Measurements from ENCODE around the gene DLD.
"Not testable (repeated sequence)": the region's sequence is repeated elsewhere in the genome, so short reads cannot be mapped to it uniquely, and the experiment has no call there.

The DLD gene, protein sequence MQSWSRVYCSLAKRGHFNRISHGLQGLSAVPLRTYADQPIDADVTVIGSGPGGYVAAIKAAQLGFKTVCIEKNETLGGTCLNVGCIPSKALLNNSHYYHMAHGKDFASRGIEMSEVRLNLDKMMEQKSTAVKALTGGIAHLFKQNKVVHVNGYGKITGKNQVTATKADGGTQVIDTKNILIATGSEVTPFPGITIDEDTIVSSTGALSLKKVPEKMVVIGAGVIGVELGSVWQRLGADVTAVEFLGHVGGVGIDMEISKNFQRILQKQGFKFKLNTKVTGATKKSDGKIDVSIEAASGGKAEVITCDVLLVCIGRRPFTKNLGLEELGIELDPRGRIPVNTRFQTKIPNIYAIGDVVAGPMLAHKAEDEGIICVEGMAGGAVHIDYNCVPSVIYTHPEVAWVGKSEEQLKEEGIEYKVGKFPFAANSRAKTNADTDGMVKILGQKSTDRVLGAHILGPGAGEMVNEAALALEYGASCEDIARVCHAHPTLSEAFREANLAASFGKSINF

GRCh38 chr7:107890962-107891635 lies at the start of gene DLD:
TSS of gene DLD (plus strand) at chr7:107891183. CDS start at chr7:107891251, 68 bp downstream.
- DNase-seq (ENCODE audit: low read depth in 2 of 2) = peak; percentile 92 to 94
- TF ChIP-seq, protein P1, sequence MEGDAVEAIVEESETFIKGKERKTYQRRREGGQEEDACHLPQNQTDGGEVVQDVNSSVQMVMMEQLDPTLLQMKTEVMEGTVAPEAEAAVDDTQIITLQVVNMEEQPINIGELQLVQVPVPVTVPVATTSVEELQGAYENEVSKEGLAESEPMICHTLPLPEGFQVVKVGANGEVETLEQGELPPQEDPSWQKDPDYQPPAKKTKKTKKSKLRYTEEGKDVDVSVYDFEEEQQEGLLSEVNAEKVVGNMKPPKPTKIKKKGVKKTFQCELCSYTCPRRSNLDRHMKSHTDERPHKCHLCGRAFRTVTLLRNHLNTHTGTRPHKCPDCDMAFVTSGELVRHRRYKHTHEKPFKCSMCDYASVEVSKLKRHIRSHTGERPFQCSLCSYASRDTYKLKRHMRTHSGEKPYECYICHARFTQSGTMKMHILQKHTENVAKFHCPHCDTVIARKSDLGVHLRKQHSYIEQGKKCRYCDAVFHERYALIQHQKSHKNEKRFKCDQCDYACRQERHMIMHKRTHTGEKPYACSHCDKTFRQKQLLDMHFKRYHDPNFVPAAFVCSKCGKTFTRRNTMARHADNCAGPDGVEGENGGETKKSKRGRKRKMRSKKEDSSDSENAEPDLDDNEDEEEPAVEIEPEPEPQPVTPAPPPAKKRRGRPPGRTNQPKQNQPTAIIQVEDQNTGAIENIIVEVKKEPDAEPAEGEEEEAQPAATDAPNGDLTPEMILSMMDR (IDR thresholded peaks at IDR 0.05; ENCODE audit: low read depth, low read length) = no peak
- H3K4me3 ChIP-seq (replicated peaks in 1 of 2; ENCODE audit: low read depth in 2 of 2, low read length in 2 of 2) = peak within 1 kb of the TSS; percentile 70 to 82

GRCh38 chr7:107842213-107842612 lies 48.8 kb upstream of the DLD start:
- H3K4me3 ChIP-seq (replicated peaks in 1 of 2; ENCODE audit: low read depth in 2 of 2, low read length in 2 of 2) = no peak overlapping the region
- DNase-seq (ENCODE audit: low read depth in 2 of 2) = no peak
- TF ChIP-seq, protein P1 (IDR thresholded peaks at IDR 0.05; ENCODE audit: low read depth, low read length) = no peak

- no peak overlapping the region for H3K4me3 ChIP-seq (replicated peaks in 1 of 2; ENCODE audit: low read depth in 2 of 2, low read length in 2 of 2)
- TF ChIP-seq, protein P1 (IDR thresholded peaks at IDR 0.05; ENCODE audit: low read depth, low read length) = no peak
- DNase-seq (ENCODE audit: low read depth in 2 of 2) = no peak
Observed at GRCh38 chr7:107843184-107843583, 47.8 kb upstream of the DLD start.

DNA sequence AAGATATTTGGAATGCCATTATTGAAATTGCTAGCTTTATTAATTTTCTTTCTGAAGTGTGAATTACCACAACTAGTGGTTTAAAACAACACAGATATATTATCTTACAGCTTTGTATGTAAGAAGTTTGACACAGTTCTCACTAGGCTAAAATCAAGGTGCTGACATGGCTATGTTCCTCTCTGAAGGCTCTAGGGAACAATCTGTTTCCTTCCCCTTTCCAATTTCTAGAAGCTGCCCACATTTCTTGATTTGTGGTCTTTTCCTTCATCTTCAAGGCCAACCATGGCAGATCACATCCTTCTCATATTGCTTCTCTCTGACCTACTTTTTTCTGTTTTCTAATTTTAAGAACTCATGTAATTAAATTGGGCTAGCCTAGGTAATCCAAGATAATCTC lies 44.7 kb upstream of the DLD start:
- TF ChIP-seq, protein P1 (IDR thresholded peaks at IDR 0.05; ENCODE audit: low read depth, low read length) = no peak
- no peak overlapping the region for H3K4me3 ChIP-seq (replicated peaks in 1 of 2; ENCODE audit: low read depth in 2 of 2, low read length in 2 of 2)
- DNase-seq (ENCODE audit: low read depth in 2 of 2) = no peak

- no peak for DNase-seq (ENCODE audit: low read depth in 2 of 2)
- TF ChIP-seq, protein P1 (IDR thresholded peaks at IDR 0.05; ENCODE audit: low read depth, low read length) = no peak
Observed at GRCh38 chr7:107847168-107847835, 43.7 kb upstream of the DLD start.

DNA sequence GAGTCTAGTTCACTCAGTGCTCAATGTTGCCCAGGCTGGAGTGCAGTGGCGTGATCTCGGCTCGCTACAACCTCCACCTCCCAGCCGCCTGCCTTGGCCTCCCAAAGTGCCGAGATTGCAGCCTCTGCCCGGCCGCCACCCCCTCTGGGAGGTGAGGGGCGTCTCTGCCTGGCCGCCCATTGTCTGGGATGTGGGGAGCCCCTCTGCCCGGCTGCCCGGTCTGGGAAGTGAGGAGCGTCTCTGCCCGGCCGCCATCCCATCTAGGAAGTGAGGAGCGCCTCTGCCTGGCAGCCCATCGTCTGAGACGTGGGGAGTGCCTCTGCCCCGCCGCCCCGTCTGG lies 43.2 kb upstream of the DLD start:
- not testable (repeated sequence) for DNase-seq (ENCODE audit: low read depth in 2 of 2); H3K4me3 ChIP-seq (replicated peaks in 1 of 2; ENCODE audit: low read depth in 2 of 2, low read length in 2 of 2)

More at GRCh38 chr7:107847168-107847835, 43.7 kb upstream of the DLD start:
- H3K4me3 ChIP-seq (replicated peaks in 1 of 2; ENCODE audit: low read depth in 2 of 2, low read length in 2 of 2) = no peak overlapping the region

- not testable (repeated sequence) for H3K4me3 ChIP-seq (replicated peaks in 1 of 2; ENCODE audit: low read depth in 2 of 2, low read length in 2 of 2); DNase-seq (ENCODE audit: low read depth in 2 of 2)
Observed at GRCh38 chr7:107848211-107848610, 42.8 kb upstream of the DLD start.

Measured in cardiac fibroblast (primary cell).